Spinal cord (tissue), 10 donors: ENCODE results near the gene TRDN. TPM values are rescaled to one million over a fixed set of nuclear protein-coding genes. Genes with fewer than 3 reads are reported as not detected.

Experiments
- DNase-seq, 6 donors: peaks; one replicate each; pipeline versions ENCODE4 v3.0.0 to v3.0.0-alpha.2; 2013 to 2015; ENCODE audit warnings: low spot score in 6 of 6, low read depth in 4 of 6
- H3K27ac ChIP-seq: one replicate; pipeline ENCODE4 v1.5.1; 2013; ENCODE audit warnings: low read depth, low read length, control low read depth
- H3K27me3 ChIP-seq: one replicate; pipeline ENCODE4 v1.6.1; 2013; ENCODE audit warnings: low read length; ENCODE audit not compliant: control insufficient read depth, insufficient read depth
- H3K36me3 ChIP-seq: one replicate; pipeline ENCODE4 v1.6.1; 2013; ENCODE audit warnings: low read length; ENCODE audit not compliant: control insufficient read depth, insufficient read depth
- H3K4me1 ChIP-seq: one replicate; pipeline ENCODE4 v1.6.1; 2013; ENCODE audit warnings: low read length; ENCODE audit not compliant: control insufficient read depth, insufficient read depth
- H3K4me3 ChIP-seq: one replicate; pipeline ENCODE4 v1.5.1; 2013; ENCODE audit warnings: low read depth, low read length, control low read depth
- H3K9me3 ChIP-seq: one replicate; pipeline ENCODE4 v1.6.1; 2013; ENCODE audit warnings: low read length; ENCODE audit not compliant: control insufficient read depth, insufficient read depth
- WGBS: methylation state at CpG from one replicate; pipeline ENCODE4 v1.1.5; 2013; ENCODE audit warnings: missing lambda C conversion rate; ENCODE audit not compliant: insufficient coverage; 5-methylcytosine and 5-hydroxymethylcytosine counted together
- polyA plus RNA-seq, 2 donors: library from polyadenylated mRNA; unstranded; fragments of 120-200 nt; gene quantifications; one replicate each; pipeline ENCODE4 v1.2.1, GENCODE V29; 2013; ENCODE audit not compliant: insufficient read length in 2 of 2
- total RNA-seq, 2 donors: library from RNA; depleted of rRNA in 1 of 2; stranded (reverse); fragments of 120-200 nt in 1 of 2; fragments of >200 nt in 1 of 2; gene quantifications; one replicate each; pipeline versions ENCODE4 v1.2.3 to v1.2.4, GENCODE V29; 2013 to 2014
- donor health status: healthy.

The TRDN gene
- total and polyA plus RNA-seq, 4 donors = 2.3 to 9.9 (median 3.0) TPM

DNA sequence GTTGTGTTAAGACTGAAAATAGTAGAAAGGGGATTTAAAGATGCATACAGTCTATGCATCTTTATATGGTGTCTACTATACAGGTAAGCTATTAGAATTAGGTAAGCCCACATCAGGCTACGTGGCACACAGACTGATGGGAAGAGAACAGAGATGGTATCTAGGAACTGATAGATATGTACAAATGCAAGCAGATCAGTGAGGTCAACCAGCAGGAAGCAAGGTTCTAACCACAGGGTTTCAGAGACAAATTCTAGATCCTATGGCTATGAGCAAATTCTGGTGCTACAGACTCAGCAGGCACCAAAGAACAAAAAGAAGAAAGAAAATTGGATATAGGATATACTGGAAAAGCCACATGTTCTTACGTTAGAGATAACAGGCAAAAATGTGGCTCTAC, 110.6 kb downstream of the TRDN start:
- 100% methylated on average over 1 of the region's 2 CpGs for WGBS
- Histone ChIP-seq H3K36me3 (no peaks in the 10 kb centered on the region), H3K27me3 (no peaks in the 10 kb centered on the region)

DNA sequence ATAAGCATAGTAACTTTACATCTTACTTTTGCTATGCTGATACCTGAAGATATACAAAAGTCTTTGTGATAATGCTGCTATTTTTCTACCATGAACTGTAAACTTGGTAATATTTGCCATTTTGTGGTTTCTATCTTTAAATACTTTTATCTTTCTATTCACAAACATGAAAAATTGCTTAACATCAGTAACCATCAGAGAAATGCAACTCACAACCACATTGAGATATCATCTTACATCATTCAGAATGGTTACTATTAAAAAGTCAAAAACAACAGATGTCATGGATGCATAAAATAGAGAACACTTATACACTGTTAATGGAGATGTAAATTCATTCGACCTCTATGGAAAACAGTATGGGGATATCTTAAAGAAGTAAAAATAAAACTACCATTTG, 112.0 kb downstream of the TRDN start:
- Histone ChIP-seq H3K9me3 (no peaks in the 10 kb centered on the region), H3K27me3 (no peaks in the 10 kb centered on the region), H3K36me3 (no peaks in the 10 kb centered on the region), H3K27ac (no peak overlapping the region), H3K4me1 (no peaks in the 10 kb centered on the region), H3K4me3 (no peak overlapping the region)
- no peak for DNase-seq
- no CpG with 5 or more reads among the region's 1 CpG for WGBS

More for the DNA sequence above, 110.6 kb downstream of the TRDN start:
- H3K4me3 ChIP-seq = no peak overlapping the region
- H3K27ac ChIP-seq = no peak overlapping the region
- no peaks in the 10 kb centered on the region for H3K9me3 ChIP-seq
- H3K4me1 ChIP-seq = no peaks in the 10 kb centered on the region
- no peak for DNase-seq

DNA sequence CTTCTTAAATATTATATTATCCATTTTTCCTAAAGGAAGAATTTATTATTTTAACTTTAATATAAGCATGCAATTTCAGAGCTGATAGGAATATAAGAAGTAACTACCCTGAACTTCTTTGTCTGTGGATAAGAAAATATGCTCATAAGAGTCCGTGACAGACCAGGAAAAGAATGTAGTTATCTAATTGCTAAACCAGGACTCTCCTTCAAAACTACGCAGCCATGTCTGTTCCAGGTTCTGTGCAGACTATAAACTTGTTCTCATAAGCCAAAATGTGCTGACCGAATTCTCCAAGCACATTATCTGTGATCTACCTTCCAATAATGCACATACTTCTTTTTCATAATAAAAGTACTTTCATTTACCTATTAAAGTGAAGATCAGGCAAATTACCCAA, 116.5 kb downstream of the TRDN start:
- WGBS = no CpG with 5 or more reads among the region's 3 CpGs
- Histone ChIP-seq H3K36me3 (no peaks in the 10 kb centered on the region), H3K27me3 (no peaks in the 10 kb centered on the region), H3K4me3 (no peak overlapping the region), H3K4me1 (no peaks in the 10 kb centered on the region), H3K9me3 (no peaks in the 10 kb centered on the region), H3K27ac (no peak overlapping the region)
- DNase-seq = no peak

DNA sequence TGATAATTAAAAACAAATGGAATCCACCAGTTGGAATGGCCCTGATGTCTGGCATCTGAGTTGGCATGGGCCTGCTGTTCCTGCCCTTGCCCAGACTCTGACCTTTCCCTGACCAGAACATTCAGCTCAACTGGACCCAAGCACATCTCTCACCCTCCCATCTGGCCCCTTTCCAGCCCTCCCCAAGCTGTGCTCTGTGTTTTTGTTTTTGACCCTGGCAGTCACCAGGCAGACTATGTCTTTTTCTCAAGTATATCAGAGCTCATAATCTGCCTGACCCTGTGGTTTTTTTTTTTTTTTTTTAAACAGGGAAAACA, 117.6 kb downstream of the TRDN start:
- no peak overlapping the region for H3K27ac ChIP-seq

DNA sequence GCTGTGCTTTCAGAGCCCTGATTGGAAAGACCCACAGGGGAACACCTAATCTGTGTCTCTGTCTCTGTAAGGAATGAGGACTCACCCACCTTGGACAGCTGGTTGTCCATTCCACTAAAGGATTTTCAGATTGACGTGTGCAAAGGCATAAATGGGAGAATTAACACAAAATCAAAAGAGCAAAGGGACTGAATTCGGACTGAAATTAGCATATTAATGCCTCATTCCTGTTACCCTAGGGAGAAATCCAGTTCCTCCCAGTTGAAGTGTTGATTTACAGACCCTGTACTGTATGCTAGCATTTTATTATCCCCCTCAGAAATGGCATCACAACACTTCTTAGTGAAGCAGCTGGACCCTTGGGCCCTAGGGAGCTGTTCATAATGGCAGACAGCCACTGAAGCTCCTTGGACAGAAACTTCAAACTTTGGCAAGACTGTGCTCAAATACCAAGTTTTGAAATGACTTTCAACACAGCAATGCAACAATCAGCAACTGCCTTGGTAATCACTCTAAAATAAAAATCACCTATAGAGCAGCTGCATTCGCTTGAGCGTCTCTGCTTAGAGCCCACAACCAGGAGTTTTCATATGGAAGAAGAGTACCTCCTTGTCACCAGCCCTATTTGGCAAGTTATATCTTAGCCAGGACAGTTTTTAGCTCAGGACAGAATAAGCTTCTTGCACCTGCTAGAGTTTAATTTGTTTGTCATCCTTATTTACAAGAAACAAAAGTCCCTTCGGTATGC, 118.1 kb downstream of the TRDN start:
- Histone ChIP-seq H3K27ac (no peak overlapping the region), H3K27me3 (no peaks in the 10 kb centered on the region), H3K4me3 (no peak overlapping the region), H3K9me3 (no peaks in the 10 kb centered on the region), H3K36me3 (no peaks in the 10 kb centered on the region), H3K4me1 (no peaks in the 10 kb centered on the region)
- WGBS = 51% methylated on average over 3 of the region's 5 CpGs
- peak in 1 of 6 donors; percentile 21 for DNase-seq

More for the DNA sequence above, 117.6 kb downstream of the TRDN start:
- Histone ChIP-seq H3K27me3 (no peaks in the 10 kb centered on the region), H3K36me3 (no peaks in the 10 kb centered on the region), H3K4me3 (no peak overlapping the region), H3K4me1 (no peaks in the 10 kb centered on the region), H3K9me3 (no peaks in the 10 kb centered on the region)
- DNase-seq = peak in 4 of 6 donors; percentile 11 to 70 (median 20)

DNA sequence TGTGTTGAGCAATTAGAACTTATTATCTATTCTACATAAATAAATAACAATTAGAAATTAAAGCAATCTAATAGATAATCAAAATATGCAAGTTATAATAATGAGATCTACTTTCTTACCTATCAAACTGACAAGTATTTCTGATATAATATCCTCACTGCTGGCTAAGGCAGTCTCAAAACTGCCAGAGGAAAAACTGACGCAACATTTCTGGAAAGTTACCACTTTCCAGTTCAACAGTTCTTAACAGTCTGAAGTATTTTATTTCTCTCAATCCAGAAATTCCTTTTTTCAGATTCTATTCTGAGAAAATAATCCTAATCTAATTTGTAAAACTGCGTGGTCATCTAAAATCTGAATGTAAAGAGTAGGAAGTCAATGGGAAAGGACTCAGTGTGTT, 121.0 kb downstream of the TRDN start:
- DNase-seq = no peak
- WGBS = 80% methylated on average over 1 of the region's 2 CpGs
- no peaks in the 10 kb centered on the region for H3K4me1 ChIP-seq

DNA sequence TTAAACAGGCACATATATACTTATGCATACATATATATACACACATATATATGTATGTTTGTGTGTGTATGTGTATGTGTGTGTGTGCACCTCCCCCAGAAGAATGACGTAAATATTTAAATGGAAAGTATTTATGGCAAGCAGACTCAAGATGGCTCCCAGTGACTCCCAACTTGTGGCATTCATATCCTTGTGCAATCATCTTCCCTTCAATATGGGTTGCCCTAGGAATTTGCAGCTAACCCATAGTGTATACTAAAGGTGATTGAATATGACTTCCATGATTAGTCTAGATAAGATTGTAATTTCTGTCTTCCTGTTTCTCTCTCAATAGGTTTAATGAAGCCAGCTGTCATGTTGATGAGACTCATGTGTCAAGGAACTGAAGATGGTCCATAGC, 127.6 kb downstream of the TRDN start:
- DNase-seq = no peak
- H3K27ac ChIP-seq = no peak overlapping the region
- H3K9me3 ChIP-seq = no peaks in the 10 kb centered on the region
- no peaks in the 10 kb centered on the region for H3K27me3 ChIP-seq
- no peaks in the 10 kb centered on the region for H3K4me1 ChIP-seq
- no CpG with 5 or more reads among the region's 1 CpG for WGBS
- H3K36me3 ChIP-seq = no peaks in the 10 kb centered on the region
- no peak overlapping the region for H3K4me3 ChIP-seq

More for the DNA sequence above, 121.0 kb downstream of the TRDN start:
- Histone ChIP-seq H3K27ac (no peak overlapping the region), H3K27me3 (no peaks in the 10 kb centered on the region), H3K36me3 (no peaks in the 10 kb centered on the region), H3K4me3 (no peak overlapping the region), H3K9me3 (no peaks in the 10 kb centered on the region)

DNA sequence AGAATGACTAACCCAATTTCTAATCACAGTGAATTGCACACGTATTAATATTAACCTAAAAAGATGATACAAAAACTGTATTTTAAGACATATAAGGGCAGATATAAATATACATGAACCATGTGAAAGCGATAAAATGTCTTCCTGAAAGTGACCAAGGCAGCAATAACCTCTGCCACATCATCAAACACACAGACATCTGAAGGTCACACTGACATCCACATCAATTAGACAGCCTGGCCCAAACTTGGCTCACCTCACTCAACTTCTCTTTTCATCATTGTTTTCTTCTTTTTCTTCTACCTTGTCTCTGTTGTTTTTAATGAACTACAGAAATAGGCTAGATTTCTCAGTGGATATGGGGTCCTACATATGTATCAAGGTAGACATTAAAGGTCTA, 128.5 kb downstream of the TRDN start:
- no peaks in the 10 kb centered on the region for H3K4me1 ChIP-seq
- DNase-seq = no peak
- H3K27ac ChIP-seq = no peak overlapping the region
- no peaks in the 10 kb centered on the region for H3K9me3 ChIP-seq
- no CpG with 5 or more reads among the region's 2 CpGs for WGBS
- no peaks in the 10 kb centered on the region for H3K36me3 ChIP-seq
- H3K4me3 ChIP-seq = no peak overlapping the region
- H3K27me3 ChIP-seq = no peaks in the 10 kb centered on the region

DNA sequence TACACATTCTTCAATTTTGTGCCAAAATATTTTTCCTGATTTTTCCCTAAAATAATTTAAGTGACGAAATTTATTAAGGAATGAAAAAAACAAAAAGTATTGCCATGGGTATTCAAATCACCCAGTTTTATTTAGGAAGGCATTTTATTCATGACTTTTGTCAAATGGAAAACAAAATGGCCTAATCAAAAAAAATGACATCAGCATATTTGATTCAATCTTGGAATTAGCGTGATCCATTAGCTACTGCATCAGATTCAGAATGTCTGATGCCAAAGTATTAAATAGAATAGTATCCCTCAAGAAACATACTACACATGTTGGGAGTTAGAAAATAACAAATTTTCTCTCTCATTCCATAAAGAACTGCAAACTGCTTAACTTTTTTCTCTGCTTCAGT, 129.2 kb downstream of the TRDN start:
- no CpG with 5 or more reads among the region's 2 CpGs for WGBS
- Histone ChIP-seq H3K4me1 (no peaks in the 10 kb centered on the region), H3K4me3 (no peak overlapping the region), H3K9me3 (no peaks in the 10 kb centered on the region), H3K36me3 (no peaks in the 10 kb centered on the region), H3K27ac (no peak overlapping the region), H3K27me3 (no peaks in the 10 kb centered on the region)
- no peak for DNase-seq

DNA sequence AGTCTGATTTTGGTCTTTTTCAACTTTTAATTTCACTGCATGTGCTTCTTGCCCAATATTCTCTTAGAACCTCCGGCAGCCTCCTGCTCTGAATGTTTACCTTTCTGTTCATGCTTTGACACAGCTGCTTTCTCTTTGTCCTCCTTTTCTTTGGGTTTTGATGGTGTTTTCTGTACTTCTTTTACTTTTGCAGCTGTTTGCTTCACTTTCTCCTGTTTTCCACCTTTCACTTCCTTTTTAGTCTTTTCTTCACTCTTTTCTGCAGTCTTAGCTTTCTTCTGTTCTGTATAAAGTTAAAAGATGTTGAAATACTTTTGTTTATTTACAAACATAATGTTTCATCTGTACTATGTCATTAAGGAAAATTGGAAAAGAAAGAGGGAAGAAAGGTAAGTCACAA, 133.1 kb downstream of the TRDN start:
- H3K4me3 ChIP-seq = no peak overlapping the region
- H3K27me3 ChIP-seq = no peaks in the 10 kb centered on the region
- no peaks in the 10 kb centered on the region for H3K36me3 ChIP-seq
- DNase-seq = no peak
- no CpG with 5 or more reads among the region's 1 CpG for WGBS
- H3K9me3 ChIP-seq = no peaks in the 10 kb centered on the region
- no peaks in the 10 kb centered on the region for H3K4me1 ChIP-seq
- no peak overlapping the region for H3K27ac ChIP-seq
